ENCODE measurements around the gene MROH2A. TPM values are rescaled to one million over a fixed set of nuclear protein-coding genes. Genes with fewer than 3 reads are reported as not detected.

MROH2A gene
- total RNA-seq, 1 experiment from 2014 or later: not detected

- Histone ChIP-seq H3K9me3 (no peaks in the 10 kb centered on the region), H3K4me3 (no peak overlapping the region), H3K36me3 (no peaks in the 10 kb centered on the region), H3K27me3 (no peaks in the 10 kb centered on the region)
- no peak for DNase-seq
Observed at GRCh38 chr2:233793465-233794127, 15.5 kb downstream of the MROH2A start.

- no peaks in the 10 kb centered on the region for H3K27me3 ChIP-seq
- no peak for DNase-seq
- no peak overlapping the region for H3K4me3 ChIP-seq
- H3K36me3 ChIP-seq: no peaks in the 10 kb centered on the region
- no peaks in the 10 kb centered on the region for H3K9me3 ChIP-seq
Observed at GRCh38 chr2:233794128-233794658, 16.1 kb downstream of the MROH2A start.

- DNase-seq: no peak
Observed at GRCh38 chr2:233795735-233796171, 17.6 kb downstream of the MROH2A start.

GRCh38 chr2:233796254-233796653 lies 18.1 kb downstream of the MROH2A start:
- Histone ChIP-seq H3K9me3 (no peaks in the 10 kb centered on the region), H3K4me3 (no peak overlapping the region), H3K36me3 (no peaks in the 10 kb centered on the region), H3K27me3 (no peaks in the 10 kb centered on the region)
- DNase-seq: no peak

More at GRCh38 chr2:233795735-233796171, 17.6 kb downstream of the MROH2A start:
- Histone ChIP-seq H3K36me3 (no peaks in the 10 kb centered on the region), H3K4me3 (no peak overlapping the region), H3K27me3 (no peaks in the 10 kb centered on the region), H3K9me3 (no peaks in the 10 kb centered on the region)

- no peak for DNase-seq
- no peaks in the 10 kb centered on the region for H3K9me3 ChIP-seq
- no peaks in the 10 kb centered on the region for H3K36me3 ChIP-seq
- H3K4me3 ChIP-seq: no peak overlapping the region
- no peaks in the 10 kb centered on the region for H3K27me3 ChIP-seq
Observed at GRCh38 chr2:233798335-233799086, 20.4 kb downstream of the MROH2A start.

- no peaks in the 10 kb centered on the region for H3K36me3 ChIP-seq
- DNase-seq: no peak
- H3K27me3 ChIP-seq: no peaks in the 10 kb centered on the region
- no peak overlapping the region for H3K4me3 ChIP-seq
- H3K9me3 ChIP-seq: no peaks in the 10 kb centered on the region
Observed at GRCh38 chr2:233799087-233799665, 21.0 kb downstream of the MROH2A start.

GRCh38 chr2:233799716-233800115 lies 21.6 kb downstream of the MROH2A start:
- Histone ChIP-seq H3K4me3 (no peak overlapping the region), H3K27me3 (no peaks in the 10 kb centered on the region), H3K36me3 (no peaks in the 10 kb centered on the region), H3K9me3 (no peaks in the 10 kb centered on the region)
- no peak for DNase-seq

GRCh38 chr2:233800208-233800607 lies 22.1 kb downstream of the MROH2A start:
- no peak overlapping the region for H3K4me3 ChIP-seq
- no peaks in the 10 kb centered on the region for H3K9me3 ChIP-seq
- DNase-seq: no peak
- no peaks in the 10 kb centered on the region for H3K27me3 ChIP-seq
- H3K36me3 ChIP-seq: no peaks in the 10 kb centered on the region

- H3K36me3 ChIP-seq: no peaks in the 10 kb centered on the region
- H3K9me3 ChIP-seq: no peaks in the 10 kb centered on the region
- peak; percentile 28 for DNase-seq
- no peak overlapping the region for H3K4me3 ChIP-seq
- no peaks in the 10 kb centered on the region for H3K27me3 ChIP-seq
Observed at GRCh38 chr2:233801357-233802131, 23.4 kb downstream of the MROH2A start.

- no peaks in the 10 kb centered on the region for H3K36me3 ChIP-seq
- no peaks in the 10 kb centered on the region for H3K27me3 ChIP-seq
- no peaks in the 10 kb centered on the region for H3K9me3 ChIP-seq
- no peak overlapping the region for H3K4me3 ChIP-seq
- no peak for DNase-seq
Observed at GRCh38 chr2:233802132-233802815, 24.1 kb downstream of the MROH2A start.

GRCh38 chr2:233803292-233803911 lies 25.3 kb downstream of the MROH2A start:
- Histone ChIP-seq H3K36me3 (no peaks in the 10 kb centered on the region), H3K9me3 (no peaks in the 10 kb centered on the region), H3K27me3 (no peaks in the 10 kb centered on the region), H3K4me3 (no peak overlapping the region)
- DNase-seq: no peak

GRCh38 chr2:233803994-233804393 lies 25.9 kb downstream of the MROH2A start:
- no peak overlapping the region for H3K4me3 ChIP-seq
- no peak for DNase-seq

GRCh38 chr2:233807215-233807865 lies 29.2 kb downstream of the MROH2A start:
- H3K36me3 ChIP-seq: no peaks in the 10 kb centered on the region
- DNase-seq: no peak
- no peak overlapping the region for H3K4me3 ChIP-seq
- no peaks in the 10 kb centered on the region for H3K9me3 ChIP-seq
- no peaks in the 10 kb centered on the region for H3K27me3 ChIP-seq

More at GRCh38 chr2:233803994-233804393, 25.9 kb downstream of the MROH2A start:
- H3K36me3 ChIP-seq: no peaks in the 10 kb centered on the region
- H3K9me3 ChIP-seq: no peaks in the 10 kb centered on the region
- no peaks in the 10 kb centered on the region for H3K27me3 ChIP-seq

GRCh38 chr2:233807966-233808935 lies 30.1 kb downstream of the MROH2A start:
- Histone ChIP-seq H3K27me3 (no peaks in the 10 kb centered on the region), H3K36me3 (no peaks in the 10 kb centered on the region), H3K4me3 (no peak overlapping the region)

More at GRCh38 chr2:233807966-233808935, 30.1 kb downstream of the MROH2A start:
- no peak for DNase-seq
- H3K9me3 ChIP-seq: no peaks in the 10 kb centered on the region
